Parathyroid adenoma (tissue), 2 donors: ENCODE measurements around the gene NAPB.
A peak's percentile ranks its signal among the peaks of the same experiment; 100 is the strongest.

ENCODE experiments used
- H2AFZ ChIP-seq: fragments of 300-600 bp; sonication (generic); one replicate; pipeline ENCODE4 v1.7.0; 2017; ENCODE audit warnings: antibody characterized with exemption, mild to moderate bottlenecking
- H3K27ac ChIP-seq: fragments of 300-600 bp; sonication (generic); one replicate; pipeline ENCODE4 v1.7.0; 2017
- H3K27me3 ChIP-seq: fragments of 300-600 bp; sonication (generic); one replicate; pipeline ENCODE4 v1.7.0; 2017; ENCODE audit warnings: low read length; ENCODE audit not compliant: control insufficient read depth, insufficient read depth
- H3K36me3 ChIP-seq: fragments of 300-600 bp; sonication (generic); one replicate; pipeline ENCODE4 v1.7.0; 2017; ENCODE audit warnings: low read length; ENCODE audit not compliant: control insufficient read depth, insufficient read depth
- H3K4me1 ChIP-seq: fragments of 300-600 bp; sonication (generic); one replicate; pipeline ENCODE4 v1.7.0; 2017; ENCODE audit warnings: control low read depth
- H3K4me2 ChIP-seq: fragments of 300-600 bp; sonication (generic); one replicate; pipeline ENCODE4 v1.7.0; 2017; ENCODE audit warnings: low read length
- H3K4me3 ChIP-seq: fragments of 300-600 bp; sonication (generic); one replicate; pipeline ENCODE4 v1.7.0; 2017; ENCODE audit warnings: low read depth, low read length
- H3K79me2 ChIP-seq: fragments of 300-600 bp; sonication (generic); one replicate; pipeline ENCODE4 v1.7.0; 2017; ENCODE audit warnings: control low read depth
- H3K9ac ChIP-seq: fragments of 300-600 bp; sonication (generic); one replicate; pipeline ENCODE4 v1.7.0; 2017; ENCODE audit warnings: mild to moderate bottlenecking
- H3K9me3 ChIP-seq: fragments of 300-600 bp; sonication (generic); one replicate; pipeline ENCODE4 v1.7.0; 2017; ENCODE audit warnings: low read length; ENCODE audit not compliant: control insufficient read depth
- TF ChIP-seq, protein P1 (sequence below): fragments of 300-600 bp; sonication (generic); IDR thresholded peaks from one replicate; pipeline ENCODE4 v1.7.0; 2017; ENCODE audit warnings: antibody characterized with exemption, mild to moderate bottlenecking
- donor health status: primary hyperparathyroidism.

NAPB gene

DNA sequence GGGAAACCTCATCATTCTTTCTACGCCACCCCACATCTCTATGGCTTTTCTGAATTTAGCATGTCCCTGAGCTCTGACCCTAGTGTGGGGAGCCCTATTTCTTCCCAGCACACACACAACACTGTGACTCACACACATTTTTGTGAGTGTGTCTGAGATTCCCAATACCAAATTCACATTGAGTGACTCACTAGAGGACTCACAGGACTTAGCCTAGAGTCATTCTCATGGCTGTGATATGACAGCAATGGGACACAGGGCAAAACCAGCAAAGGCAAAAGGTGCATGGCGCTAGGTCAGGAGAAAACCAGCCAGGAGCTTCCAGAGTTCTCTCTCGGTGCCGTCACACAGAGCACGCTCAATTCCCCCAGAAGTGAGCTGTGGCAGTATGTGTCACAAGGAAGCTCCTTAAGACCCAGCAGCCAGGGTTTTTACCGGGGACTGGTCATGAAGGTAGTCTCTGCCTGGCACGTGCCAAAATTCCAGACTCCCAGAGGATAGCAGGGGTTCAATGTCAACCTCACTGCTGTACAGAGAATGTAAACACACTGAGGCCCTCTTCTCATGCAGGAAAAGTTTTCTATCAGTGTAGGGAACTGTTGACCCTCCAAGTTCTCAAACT, 24.4 kb upstream of the NAPB start:
- Histone ChIP-seq H3K27me3 (no peaks in the 10 kb centered on the region), H3K4me2 (no peak overlapping the region), H3K36me3 (no peaks in the 10 kb centered on the region), H3K79me2 (no peaks in the 10 kb centered on the region), H3K9ac (no peak overlapping the region), H3K27ac (no peak overlapping the region), H3K4me1 (no peaks in the 10 kb centered on the region), H3K9me3 (no peaks in the 10 kb centered on the region), H3K4me3 (no peak overlapping the region), H2AFZ (no peak overlapping the region)
- TF ChIP-seq, protein P1, sequence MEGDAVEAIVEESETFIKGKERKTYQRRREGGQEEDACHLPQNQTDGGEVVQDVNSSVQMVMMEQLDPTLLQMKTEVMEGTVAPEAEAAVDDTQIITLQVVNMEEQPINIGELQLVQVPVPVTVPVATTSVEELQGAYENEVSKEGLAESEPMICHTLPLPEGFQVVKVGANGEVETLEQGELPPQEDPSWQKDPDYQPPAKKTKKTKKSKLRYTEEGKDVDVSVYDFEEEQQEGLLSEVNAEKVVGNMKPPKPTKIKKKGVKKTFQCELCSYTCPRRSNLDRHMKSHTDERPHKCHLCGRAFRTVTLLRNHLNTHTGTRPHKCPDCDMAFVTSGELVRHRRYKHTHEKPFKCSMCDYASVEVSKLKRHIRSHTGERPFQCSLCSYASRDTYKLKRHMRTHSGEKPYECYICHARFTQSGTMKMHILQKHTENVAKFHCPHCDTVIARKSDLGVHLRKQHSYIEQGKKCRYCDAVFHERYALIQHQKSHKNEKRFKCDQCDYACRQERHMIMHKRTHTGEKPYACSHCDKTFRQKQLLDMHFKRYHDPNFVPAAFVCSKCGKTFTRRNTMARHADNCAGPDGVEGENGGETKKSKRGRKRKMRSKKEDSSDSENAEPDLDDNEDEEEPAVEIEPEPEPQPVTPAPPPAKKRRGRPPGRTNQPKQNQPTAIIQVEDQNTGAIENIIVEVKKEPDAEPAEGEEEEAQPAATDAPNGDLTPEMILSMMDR = no peak

DNA sequence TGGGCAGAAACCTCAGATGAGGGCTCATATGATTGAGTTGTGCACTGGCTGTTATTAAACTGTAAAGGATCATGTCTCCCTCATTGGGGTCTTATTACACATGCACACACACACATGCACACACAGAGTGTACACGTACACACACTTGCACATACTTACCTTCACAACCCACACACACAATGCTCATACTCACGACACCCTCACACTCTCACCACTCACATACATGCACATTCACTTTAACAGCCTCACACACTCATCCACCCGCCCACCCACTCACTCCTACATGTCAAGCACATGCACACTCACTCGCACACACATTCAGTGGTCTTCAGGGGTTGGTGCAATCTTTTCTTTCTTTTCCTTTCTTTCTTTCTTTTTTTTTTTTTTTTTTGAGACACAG, 23.6 kb upstream of the NAPB start:
- Histone ChIP-seq H3K9ac (no peak overlapping the region), H3K27me3 (no peaks in the 10 kb centered on the region), H3K9me3 (no peaks in the 10 kb centered on the region), H3K4me2 (no peak overlapping the region), H3K4me3 (no peak overlapping the region), H3K36me3 (no peaks in the 10 kb centered on the region), H3K4me1 (no peaks in the 10 kb centered on the region), H3K27ac (no peak overlapping the region), H2AFZ (no peak overlapping the region), H3K79me2 (no peaks in the 10 kb centered on the region)
- TF ChIP-seq, protein P1 = no peak

DNA sequence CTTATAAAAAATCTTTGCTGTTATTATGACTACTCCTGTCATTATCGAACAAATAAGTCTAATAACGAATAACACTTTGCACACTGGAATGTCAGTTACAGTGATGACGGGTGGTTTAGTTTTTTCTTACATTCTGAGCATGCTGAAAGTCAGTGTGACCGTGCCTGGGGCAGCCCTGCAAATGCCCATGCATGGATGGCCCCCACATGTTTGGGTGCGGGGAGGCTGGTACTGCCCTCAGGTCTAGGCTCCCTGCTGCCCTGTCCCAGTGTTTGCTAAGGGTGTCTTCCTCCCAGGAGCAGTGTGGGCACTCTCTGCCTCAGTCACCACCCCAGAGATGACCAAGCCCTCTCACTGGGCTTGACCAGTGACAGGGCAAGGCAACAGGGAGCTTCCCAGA, 21.1 kb upstream of the NAPB start:
- Histone ChIP-seq H3K4me2 (no peak overlapping the region), H3K79me2 (no peaks in the 10 kb centered on the region), H3K9ac (no peak overlapping the region), H3K9me3 (no peaks in the 10 kb centered on the region), H3K4me3 (no peak overlapping the region), H3K4me1 (no peaks in the 10 kb centered on the region), H3K36me3 (no peaks in the 10 kb centered on the region), H2AFZ (no peak overlapping the region), H3K27ac (no peak overlapping the region), H3K27me3 (no peaks in the 10 kb centered on the region)
- TF ChIP-seq, protein P1 = no peak

DNA sequence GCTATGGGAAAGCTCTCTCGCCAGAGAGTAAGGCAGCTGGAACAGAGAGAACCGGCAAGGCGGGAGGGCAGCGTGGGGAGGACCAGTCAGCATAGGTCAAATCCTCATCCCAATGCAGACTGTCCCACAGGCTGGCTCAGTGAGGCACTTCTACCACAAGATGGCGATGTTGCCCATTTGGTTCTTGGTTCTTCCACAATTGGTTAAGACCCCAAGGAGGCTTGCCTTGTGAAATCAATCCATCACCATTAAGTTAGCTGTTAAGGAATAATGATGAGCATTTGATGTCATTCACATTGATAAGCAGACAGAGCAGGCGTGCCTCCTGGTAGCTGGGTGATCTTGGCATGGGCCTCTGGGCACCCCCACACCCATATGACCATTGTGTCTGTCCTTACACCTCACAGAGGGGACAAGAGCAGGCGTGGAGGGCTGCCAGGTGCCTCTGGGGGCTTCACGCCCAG, 20.6 kb upstream of the NAPB start:
- H3K27me3 ChIP-seq = no peaks in the 10 kb centered on the region
- H3K27ac ChIP-seq = no peak overlapping the region
- no peaks in the 10 kb centered on the region for H3K4me1 ChIP-seq
- H3K79me2 ChIP-seq = no peaks in the 10 kb centered on the region
- TF ChIP-seq, protein P1 = peak; percentile 75
- H3K9me3 ChIP-seq = no peaks in the 10 kb centered on the region
- H3K36me3 ChIP-seq = no peaks in the 10 kb centered on the region
- no peak overlapping the region for H3K4me2 ChIP-seq
- H3K9ac ChIP-seq = no peak overlapping the region
- no peak overlapping the region for H3K4me3 ChIP-seq
- no peak overlapping the region for H2AFZ ChIP-seq

DNA sequence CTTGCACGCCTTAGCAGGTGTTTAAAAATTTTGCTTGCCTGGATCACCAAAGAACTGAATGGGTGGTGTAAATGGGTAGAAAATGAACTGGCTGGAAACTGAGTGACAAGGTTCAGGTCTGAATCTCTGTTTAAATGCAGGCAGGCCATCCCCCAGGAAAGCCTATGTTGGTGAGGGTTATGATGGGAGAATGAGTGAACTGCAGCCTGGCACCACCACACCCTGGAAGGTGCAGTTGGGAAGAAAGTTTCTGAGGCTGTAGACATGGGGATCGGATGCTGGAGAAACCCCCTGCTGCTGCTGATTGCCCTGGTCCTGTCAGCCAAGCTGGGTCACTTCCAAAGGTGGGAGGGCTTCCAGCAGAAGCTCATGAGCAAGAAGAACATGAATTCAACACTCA, 18.7 kb upstream of the NAPB start:
- H3K27me3 ChIP-seq = no peaks in the 10 kb centered on the region
- no peak overlapping the region for H3K4me3 ChIP-seq
- H3K4me2 ChIP-seq = no peak overlapping the region
- no peaks in the 10 kb centered on the region for H3K4me1 ChIP-seq
- H2AFZ ChIP-seq = no peak overlapping the region
- no peak overlapping the region for H3K27ac ChIP-seq
- no peaks in the 10 kb centered on the region for H3K79me2 ChIP-seq
- H3K9ac ChIP-seq = no peak overlapping the region
- no peaks in the 10 kb centered on the region for H3K9me3 ChIP-seq
- TF ChIP-seq, protein P1 = no peak
- no peaks in the 10 kb centered on the region for H3K36me3 ChIP-seq
